Erythroblast (primary cell): ENCODE data around the gene SLTM.

Experiments used
- GATA1 ChIP-seq: IDR thresholded peaks from 2 replicates; pipeline ENCODE4 v1.6.1; 2011; ENCODE audit warnings: low read depth, mild to moderate bottlenecking, control low read depth, low read length, moderate library complexity
- POLR2A ChIP-seq: IDR thresholded peaks from 2 replicates; pipeline ENCODE4 v1.6.1; 2011; ENCODE audit warnings: mild to moderate bottlenecking, low read length

DNA sequence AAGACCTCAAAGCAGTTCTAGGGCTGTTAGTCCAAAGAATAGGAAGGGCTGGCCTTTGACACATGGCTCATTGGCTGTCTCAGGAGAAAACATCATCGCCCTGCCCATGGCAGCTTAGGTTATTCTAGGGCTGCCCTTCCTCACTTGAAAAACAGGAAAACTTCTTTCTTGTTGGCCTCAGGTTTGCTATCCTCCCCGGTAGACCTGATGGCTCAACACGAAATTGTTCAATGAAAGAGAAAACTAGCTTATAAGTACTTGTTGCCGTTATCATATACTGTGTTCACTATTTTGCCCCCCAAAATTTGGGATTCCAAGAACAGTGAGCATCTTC is 602 bp upstream of the SLTM start:
- TF ChIP-seq POLR2A (no peak), GATA1 (no peak)
